ENCODE results near the gene ROR1.

Gene ROR1

DNA sequence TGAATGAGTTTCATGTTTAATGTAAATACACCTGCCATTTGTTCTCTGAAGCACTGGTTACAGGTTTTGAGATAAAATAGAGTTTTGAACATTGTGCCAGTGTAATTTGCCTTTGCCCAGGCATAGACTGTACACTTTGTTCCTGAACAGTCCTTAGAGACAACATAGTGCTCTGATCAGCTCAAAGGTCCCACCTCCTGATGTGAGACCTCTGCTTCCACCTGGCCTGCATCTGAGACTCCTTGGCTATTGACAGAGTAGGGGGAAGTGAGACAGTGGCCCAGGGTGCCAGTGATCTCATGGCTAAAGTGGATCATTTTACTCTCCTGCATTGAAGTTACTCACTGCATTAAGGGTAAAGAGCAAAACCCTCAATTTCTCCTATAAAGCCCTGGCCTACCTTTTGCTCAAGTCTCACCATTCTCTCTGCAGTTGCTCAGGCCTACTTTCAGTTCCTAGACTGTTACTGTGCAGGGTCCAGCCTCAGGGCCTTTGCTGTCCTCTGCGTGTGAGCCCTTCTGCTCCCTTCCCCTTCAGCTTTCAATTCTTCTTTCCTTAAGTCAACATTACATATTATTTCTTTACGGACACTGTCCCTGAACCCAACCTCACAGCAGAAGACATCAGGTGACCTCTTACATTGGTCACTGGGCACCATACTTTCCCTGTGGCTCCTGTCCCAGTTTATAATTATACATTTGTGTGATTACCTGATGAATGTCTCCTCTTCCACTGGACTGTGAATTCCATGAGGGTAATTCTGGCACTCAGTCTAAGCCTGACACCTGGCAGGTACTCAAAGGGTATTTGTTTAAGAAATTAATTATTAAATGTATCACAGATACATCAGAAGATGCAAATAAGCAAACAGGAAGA lies 142.9 kb downstream of the ROR1 start:
- no peak for DNase-seq

DNA sequence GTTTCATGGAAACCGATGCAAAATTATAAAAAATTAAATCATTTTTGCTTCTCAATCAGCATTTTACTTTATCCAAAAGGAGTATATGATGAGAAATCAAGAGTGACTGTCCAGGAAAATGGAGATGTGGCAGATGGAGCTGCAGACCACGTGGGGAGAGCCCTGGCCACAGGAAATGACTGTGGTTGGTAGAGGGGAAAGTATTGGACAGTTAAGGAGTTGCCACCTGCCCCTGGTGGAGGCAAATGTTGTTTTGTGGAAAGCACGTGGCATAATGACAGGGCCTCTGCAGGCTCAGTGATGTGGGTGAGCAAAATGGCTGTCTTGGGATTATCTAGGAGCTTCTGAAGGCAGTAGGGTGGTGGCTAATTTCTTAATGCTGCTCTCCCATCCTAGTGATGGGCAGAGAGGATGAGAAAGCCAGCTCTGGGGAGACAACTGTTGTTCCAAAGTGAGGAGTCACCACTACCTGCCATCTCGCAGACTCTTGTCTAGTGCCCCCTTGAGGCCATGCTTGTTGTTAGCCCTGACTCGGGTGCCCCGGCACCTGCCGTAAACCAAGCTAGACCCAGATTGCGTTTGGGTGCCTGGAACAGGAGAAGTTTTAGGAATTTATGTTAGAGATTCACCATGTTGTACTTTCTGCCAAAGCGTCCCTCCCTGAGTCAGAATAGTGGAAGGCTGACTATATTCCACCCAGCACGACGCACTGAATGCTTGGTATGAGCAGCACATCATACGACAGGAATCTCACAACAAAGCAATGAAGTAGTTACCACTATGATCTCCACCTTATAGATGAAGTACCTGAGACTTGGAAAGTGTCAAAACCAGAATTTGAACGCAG lies 144.0 kb downstream of the ROR1 start:
- DNase-seq, result no peak

DNA sequence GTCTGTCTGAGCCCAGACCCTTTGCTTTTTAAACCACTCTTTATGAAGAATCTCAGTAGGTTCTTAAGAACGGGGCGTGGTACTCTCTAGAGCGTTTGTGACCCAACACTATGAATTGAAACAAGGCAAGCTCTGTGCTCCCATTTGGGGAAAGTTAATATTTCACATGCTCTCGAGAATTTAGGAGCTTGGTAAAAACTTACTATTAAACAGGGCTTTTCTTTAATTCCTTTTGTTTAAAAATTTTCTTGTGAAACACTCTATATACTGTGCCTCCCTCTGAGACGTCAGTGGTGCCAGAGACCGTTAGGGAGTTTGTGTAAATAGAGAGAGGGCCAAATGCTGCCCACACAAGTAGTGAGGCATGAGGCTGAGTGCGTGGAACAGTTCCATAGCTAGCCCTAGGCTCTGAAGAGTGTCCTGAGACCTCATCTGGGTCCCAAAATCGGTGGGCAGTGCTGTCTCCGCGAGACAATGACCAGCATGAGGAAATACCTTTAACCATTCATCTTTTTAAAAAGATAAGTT lies 144.7 kb downstream of the ROR1 start:
- DNase-seq, result no peak

- no peak for DNase-seq
Observed at GRCh38 chr1:63920154-63921117, 146.6 kb downstream of the ROR1 start.

- no peak for DNase-seq
Observed at GRCh38 chr1:63921359-63921758, 147.5 kb downstream of the ROR1 start.

- no peak for DNase-seq
Observed at GRCh38 chr1:63921802-63922201, 148.0 kb downstream of the ROR1 start.

DNA sequence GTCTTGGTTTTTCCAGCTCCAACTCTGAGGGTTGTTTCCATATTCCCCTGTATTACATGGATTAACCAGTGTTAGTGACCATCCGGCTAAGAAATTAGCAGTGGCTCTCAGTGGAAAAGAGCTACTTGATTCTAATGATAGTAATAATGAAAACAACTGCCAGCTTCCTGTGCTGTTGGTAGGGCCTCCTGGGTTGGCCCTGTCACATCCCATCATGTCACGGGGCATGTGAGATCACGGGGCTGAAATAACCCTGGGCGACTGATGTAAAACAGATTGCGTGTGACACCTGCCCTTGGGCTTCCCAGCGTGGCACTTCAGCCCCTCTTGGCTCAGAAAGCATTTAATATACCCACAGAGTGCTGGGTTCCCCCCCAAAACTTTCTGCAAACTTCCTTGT lies 149.0 kb downstream of the ROR1 start:
- DNase-seq, result no peak

DNA sequence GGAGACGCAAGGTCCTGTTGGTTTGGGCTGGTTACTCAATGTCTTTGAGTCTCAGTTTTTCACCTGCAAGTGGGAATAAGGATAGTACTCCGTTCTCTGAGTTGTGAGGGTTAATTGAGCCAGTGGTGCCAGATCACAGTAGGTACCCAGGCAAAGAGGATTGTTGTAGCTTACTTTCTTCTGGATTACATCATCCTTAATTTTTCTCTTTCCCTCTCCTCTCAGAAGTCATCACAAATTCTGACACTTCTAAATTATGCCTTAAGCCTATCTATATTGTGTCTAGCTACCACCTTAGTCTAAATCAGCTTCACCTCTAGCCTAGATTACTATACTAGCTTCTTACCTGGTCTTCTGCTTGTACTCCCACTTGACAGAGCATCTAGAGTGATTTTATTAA lies 149.5 kb downstream of the ROR1 start:
- no peak for DNase-seq

GRCh38 chr1:63924600-63924999 lies 150.8 kb downstream of the ROR1 start:
- no peak for DNase-seq

DNA sequence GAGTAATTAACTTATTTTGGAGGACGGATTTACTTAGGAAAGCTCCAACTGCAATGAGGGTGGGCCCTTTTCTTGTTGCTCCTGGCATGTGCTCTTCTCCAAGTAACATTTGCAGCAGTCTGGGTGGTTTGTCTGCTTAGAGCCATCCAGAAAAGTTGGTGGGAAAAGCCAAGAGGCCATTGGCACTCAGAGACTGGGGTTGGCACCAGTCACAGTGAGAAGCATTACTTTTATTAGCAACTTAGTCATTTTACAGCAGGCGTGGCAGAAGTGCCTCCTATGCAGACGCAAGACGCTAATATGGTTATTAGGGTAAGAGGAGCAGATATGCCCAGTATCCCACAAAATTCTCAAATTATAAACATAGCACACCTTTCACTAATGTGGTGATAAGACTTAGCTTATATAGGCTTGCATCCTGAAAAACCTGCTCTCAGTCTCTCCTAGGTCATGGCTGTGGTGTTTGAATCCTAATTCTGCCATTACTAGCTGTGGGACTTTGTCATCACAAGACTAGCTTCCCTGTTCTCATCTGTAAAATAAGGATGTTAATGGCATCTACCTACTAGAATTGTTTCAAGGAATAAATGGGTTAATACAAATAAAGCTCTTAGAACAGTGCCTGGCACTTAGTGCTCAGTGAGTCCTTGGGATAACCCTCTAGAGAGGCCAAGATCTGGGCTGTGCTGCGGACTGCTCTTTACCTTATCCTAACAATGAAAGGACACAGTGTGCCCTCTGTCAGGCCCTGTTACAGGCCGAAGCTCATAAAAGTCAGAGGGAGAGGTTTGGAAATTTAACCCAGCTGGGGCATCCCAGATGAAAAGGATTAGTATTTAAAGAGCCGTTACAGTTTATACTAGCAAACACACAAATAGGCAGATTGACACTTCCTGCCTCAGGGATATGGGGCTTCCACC lies 154.6 kb downstream of the ROR1 start:
- no peak for DNase-seq

DNA sequence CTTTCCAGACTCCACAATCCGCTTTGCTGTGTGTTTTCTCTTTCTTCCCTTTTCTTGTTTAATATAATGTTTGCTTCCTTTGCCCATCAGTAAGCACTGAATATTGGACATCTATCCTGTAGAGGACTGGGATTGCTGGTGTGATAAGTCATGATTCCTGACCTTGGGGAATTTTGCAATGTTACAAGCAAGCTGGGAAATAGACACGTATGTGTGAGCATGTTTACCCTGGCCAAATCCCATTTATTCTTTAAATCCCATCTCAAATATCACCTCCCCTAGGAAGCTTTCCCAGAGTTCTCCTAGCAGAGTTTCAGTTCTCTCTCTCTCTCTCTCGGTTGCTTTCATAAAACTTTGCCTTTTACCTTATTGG lies 155.3 kb downstream of the ROR1 start:
- no peak for DNase-seq

DNA sequence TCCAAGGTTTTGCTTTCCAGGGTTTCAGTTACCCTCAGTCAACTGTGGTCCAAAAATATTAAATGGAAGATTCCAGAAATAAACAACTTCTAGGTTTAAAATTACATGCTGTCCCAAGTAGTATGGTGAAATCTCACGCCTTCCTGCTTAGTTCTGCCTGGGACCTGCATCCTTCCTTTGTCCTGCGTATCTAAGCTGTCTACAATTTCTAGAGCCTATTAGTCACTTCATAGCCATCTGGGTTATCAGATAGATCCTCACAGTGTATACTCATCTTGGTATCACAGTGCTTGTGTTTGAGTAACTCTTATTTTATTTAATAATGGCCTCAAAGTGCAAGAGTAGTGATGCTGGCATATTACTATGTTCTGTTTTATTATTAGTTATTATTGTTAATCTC lies 157.7 kb downstream of the ROR1 start:
- no peak for DNase-seq

GRCh38 chr1:63934697-63935096 lies 160.9 kb downstream of the ROR1 start:
- DNase-seq, result no peak

- no peak for DNase-seq
Observed at GRCh38 chr1:63935143-63935542, 161.3 kb downstream of the ROR1 start.

DNA sequence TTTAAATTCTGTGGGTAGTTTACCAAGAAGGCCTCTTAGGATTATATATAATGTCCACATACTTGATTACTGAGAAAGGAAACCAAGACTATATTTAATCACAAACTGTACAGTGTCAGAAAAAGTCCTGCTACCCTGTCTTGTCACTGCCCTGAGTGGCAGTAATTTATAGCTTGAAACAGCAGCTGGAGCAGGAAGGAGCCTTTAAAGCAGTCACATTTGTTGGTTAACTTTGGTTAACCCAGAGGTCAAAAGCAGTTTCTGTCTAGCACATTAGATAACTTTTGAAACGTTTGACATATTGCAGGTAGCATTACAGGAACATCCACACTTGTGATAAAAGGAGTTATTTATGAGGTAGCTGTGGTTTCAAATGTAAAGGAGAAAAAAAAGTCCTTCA lies 161.7 kb downstream of the ROR1 start:
- DNase-seq, result no peak

DNA sequence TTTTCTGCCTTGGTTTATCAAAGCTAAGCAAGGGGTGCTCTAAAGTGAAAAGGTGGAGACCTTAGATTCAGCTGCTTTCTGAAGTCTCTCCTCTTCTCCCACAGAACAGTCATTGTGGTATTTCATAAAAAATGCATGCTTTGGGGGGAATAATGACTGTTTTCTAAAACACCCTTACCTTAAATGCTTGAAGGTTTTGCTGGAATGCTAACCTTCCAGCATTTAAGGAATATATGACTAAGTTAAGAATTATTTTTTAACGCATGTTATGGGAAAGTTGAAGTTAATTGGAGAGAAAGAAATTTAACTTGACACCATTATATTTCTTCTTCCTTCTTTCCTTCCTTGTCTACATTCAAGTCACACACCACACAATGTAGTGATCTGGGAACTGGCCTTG lies 162.5 kb downstream of the ROR1 start:
- DNase-seq, result no peak

DNA sequence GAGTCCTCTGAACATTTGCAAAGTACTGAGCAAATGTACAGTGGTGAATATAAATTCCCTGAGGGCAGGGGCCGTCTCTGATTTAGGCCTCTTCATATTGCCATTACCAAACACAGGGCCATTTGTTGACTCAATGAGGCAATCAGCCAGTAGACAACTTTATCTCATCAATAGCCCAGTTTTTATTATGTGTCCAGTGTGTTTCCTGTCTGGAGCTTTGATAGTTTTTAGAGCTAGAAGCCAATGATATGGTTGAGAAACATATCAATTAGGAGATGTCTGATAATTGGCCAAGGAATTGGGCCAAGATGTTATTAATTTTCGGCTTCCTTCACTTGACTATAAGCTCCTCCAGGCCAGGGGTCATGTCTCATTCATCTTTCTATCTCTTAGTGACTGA lies 163.0 kb downstream of the ROR1 start:
- DNase-seq, result no peak

DNA sequence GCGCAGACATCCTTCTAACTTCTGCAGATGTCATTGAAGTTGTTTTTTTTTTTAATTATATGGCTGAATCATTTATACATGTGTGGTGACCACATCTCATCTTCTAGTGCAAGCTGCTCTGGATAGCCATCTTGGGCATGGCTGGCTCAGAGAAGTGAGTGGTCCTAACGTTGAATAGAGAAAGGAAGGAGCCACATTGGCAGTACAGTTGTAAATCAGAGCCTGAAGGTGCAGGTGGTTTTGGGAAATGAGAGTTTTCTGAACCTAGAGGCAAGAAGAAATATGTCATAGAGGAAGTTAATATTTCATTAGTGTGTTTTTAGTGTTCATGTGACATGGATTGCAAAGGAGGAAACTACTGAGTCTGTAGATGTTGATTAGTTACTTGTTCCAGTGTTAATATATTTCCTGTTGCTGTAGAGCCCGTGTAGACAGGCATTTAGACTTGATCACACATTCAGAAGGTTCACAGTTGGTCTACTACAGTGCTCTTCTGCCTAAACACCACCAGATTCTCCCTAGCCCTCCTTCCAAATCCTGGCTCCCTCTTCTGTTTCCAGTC lies 163.7 kb downstream of the ROR1 start:
- DNase-seq, result no peak

GRCh38 chr1:63940440-63940839 lies 166.6 kb downstream of the ROR1 start:
- DNase-seq, result no peak

- no peak for DNase-seq
Observed at GRCh38 chr1:63943393-63943792, 169.6 kb downstream of the ROR1 start.

DNA sequence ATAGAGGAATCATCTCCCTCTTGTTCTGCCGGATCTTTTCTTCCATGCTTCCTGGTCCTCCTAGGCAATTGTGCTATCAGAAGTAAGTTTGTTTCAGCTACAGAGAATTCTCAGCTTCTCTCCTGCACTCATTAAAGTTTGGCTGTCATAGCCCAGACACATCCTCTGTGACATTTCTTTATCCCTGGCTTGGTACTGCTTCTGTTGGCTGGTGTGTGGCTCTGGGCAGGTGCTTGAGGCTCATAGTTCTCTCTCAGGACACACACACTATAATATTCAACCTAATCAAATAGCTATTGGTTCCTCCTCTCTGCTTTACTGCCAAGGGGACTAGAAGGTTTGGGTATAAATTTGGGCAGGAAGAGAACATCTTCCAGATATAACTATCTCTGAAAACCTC lies 172.1 kb downstream of the ROR1 start:
- DNase-seq, result no peak

Data from NCI-H2171 (cell line).